ENCODE results near the gene AREG. TPM values are rescaled to one million over a fixed set of nuclear protein-coding genes. Genes with fewer than 3 reads are reported as not detected.

The AREG gene
- total and polyA plus RNA-seq, 2 of the 4 experiments (the other 2 are of a cell fraction) = 0.17 to 0.18 TPM

GRCh38 chr4:74413265-74413664 lies 31.7 kb upstream of the AREG start:
- Histone ChIP-seq H3K27me3 (ENCODE audit: control insufficient read depth, insufficient read depth, low read length) (no peaks in the 10 kb centered on the region), H2AFZ (replicated peaks; ENCODE audit: low read length, poor library complexity) (no peak overlapping the region), H3K27ac (ENCODE audit: insufficient read depth, low read length) (no peak overlapping the region), H3K36me3 (ENCODE audit: control insufficient read depth, insufficient read depth, low read length) (no peaks in the 10 kb centered on the region), H3K4ac (ENCODE audit: low read depth, low read length) (no peak overlapping the region), H3K14ac (replicated peaks; ENCODE audit: low read depth, low read length) (no peak overlapping the region), H3K23ac (ENCODE audit: low read depth, low read length) (no peak overlapping the region), H2BK15ac (ENCODE audit: low read depth, low read length) (no peak overlapping the region), H2BK20ac (ENCODE audit: low read depth, low read length) (no peak overlapping the region), H3K18ac (ENCODE audit: low read depth, low read length) (no peak overlapping the region; the same call in 1 of the 2 replicates), H4K20me1 (ENCODE audit: insufficient read depth, low read length) (no peaks in the 10 kb centered on the region), H3K56ac (ENCODE audit: extremely low read depth, insufficient read depth, low read length) (no peak overlapping the region), H3K4me1 (ENCODE audit: control insufficient read depth, insufficient read depth, low read length) (peaks cover 2% of the 10 kb centered on the region; the same call in 1 of the 2 replicates), H3K9me1 (ENCODE audit: insufficient read depth, low read length) (peaks cover 3% of the 10 kb centered on the region; the same call in 1 of the 2 replicates), H4K5ac (ENCODE audit: low read depth, low read length) (no peak overlapping the region), H3K79me1 (ENCODE audit: low read depth in 1 of 2, low read length in 2 of 2) (no peaks in the 10 kb centered on the region), H4K91ac (ENCODE audit: insufficient read depth, low read depth, low read length) (no peak overlapping the region), H4K8ac (ENCODE audit: low read depth in 2 of 2, low read length in 2 of 2) (no peak overlapping the region), H3K4me3 (ENCODE audit: insufficient read depth, low read depth, low read length) (no peak overlapping the region), H2BK120ac (ENCODE audit: low read depth, low read length) (no peak overlapping the region), H2AK9ac (replicated peaks; ENCODE audit: low read depth, low read length, poor library complexity) (no peak overlapping the region), H2BK5ac (ENCODE audit: low read depth, low read length, poor library complexity, severe bottlenecking) (no peak overlapping the region), H3K4me2 (ENCODE audit: low read depth, low read length) (no peak overlapping the region), H2AK5ac (ENCODE audit: low read depth, low read length) (peak overlapping the region; percentile 35), H3K9ac (ENCODE audit: low read depth, low read length) (no peak overlapping the region), H3K9me3 (ENCODE audit: control insufficient read depth, insufficient read depth, low read length) (no peaks in the 10 kb centered on the region)
- intact Hi-C loops (cut with micrococcal nuclease) = loop anchor here (5.0 kb wide), 1 partner anchor 706 kb away; no protein-coding TSS in a partner anchor
- no TSS peak for BruUV-seq (replicated peaks)
- CTCF ChIA-PET = no interaction called here
- POLR2A ChIA-PET (ENCODE audit: unreplicated experiment) = no interaction called here
- in situ Hi-C loops (cut with MboI; ENCODE audit: low sequenced_read_pairs) = no loop called here
- ATAC-seq (ENCODE audit: low read depth) = no peak
- TF ChIP-seq MAFK (IDR thresholded peaks at IDR 0.05; ENCODE audit: low read depth, low read length) (no peak), CTCF (conservative IDR thresholded peaks at IDR 0.05; ENCODE audit: low read depth, low read length) (no peak), FOS (IDR thresholded peaks at IDR 0.05; ENCODE audit: low read depth, low read length) (no peak), RAD21 (IDR thresholded peaks at IDR 0.05; ENCODE audit: low read length) (no peak), CHD1 (IDR thresholded peaks at IDR 0.05; ENCODE audit: low read depth, low read length) (no peak), SMC3 (IDR thresholded peaks at IDR 0.05; ENCODE audit: low read depth, low read length) (no peak), POLR2A (IDR thresholded peaks at IDR 0.05; ENCODE audit: low read depth, low read length) (no peak), RFX5 (IDR thresholded peaks at IDR 0.05; ENCODE audit: low read depth, low read length) (no peak), MAZ (IDR thresholded peaks at IDR 0.05; ENCODE audit: borderline replicate concordance, low read depth, low read length) (no peak), RCOR1 (IDR thresholded peaks at IDR 0.05; ENCODE audit: insufficient replicate concordance, low read length) (no peak), MXI1 (IDR thresholded peaks at IDR 0.05; ENCODE audit: borderline replicate concordance, low read depth, low read length) (no peak), BHLHE40 (IDR thresholded peaks at IDR 0.05; ENCODE audit: low read depth, low read length) (no peak), NFE2L2 (IDR thresholded peaks at IDR 0.05; ENCODE audit: low read depth, low read length) (no peak), USF2 (IDR thresholded peaks at IDR 0.05; ENCODE audit: low read depth, low read length) (no peak), ELK1 (IDR thresholded peaks at IDR 0.05; ENCODE audit: borderline replicate concordance, low read depth, low read length) (no peak)
- dilution Hi-C loops (cut with HindIII; ENCODE audit: low sequenced_read_pairs, unreplicated experiment) = no loop called here
- no peak for DNase-seq

All from IMR-90 (cell line).